GM12873 (cell line): Measurements from ENCODE around the gene RAD18.

Experiments used
- CTCF ChIP-seq: IDR thresholded peaks from 2 replicates; pipeline ENCODE4 v1.5.1; 2012; ENCODE audit warnings: low read depth, mild to moderate bottlenecking, moderate library complexity, low read length, control low read depth; ENCODE audit not compliant: insufficient read depth; ENCODE audit errors: missing control alignments

The RAD18 gene

GRCh38 chr3:8931342-8931741, 31.9 kb downstream of the RAD18 start:
- TF ChIP-seq CTCF = no peak

- no peak for TF ChIP-seq CTCF
Measured at GRCh38 chr3:8929860-8930259, 33.4 kb downstream of the RAD18 start.

- no peak for TF ChIP-seq CTCF
Measured at GRCh38 chr3:8914491-8914890, 48.8 kb downstream of the RAD18 start.

- TF ChIP-seq CTCF = no peak
Measured at GRCh38 chr3:8911781-8912180, 51.5 kb downstream of the RAD18 start.

- TF ChIP-seq CTCF = no peak
Measured at GRCh38 chr3:8909160-8909559, 54.1 kb downstream of the RAD18 start.

GRCh38 chr3:8903191-8903590, 60.1 kb downstream of the RAD18 start:
- no peak for TF ChIP-seq CTCF

GRCh38 chr3:8900869-8901268, 62.4 kb downstream of the RAD18 start:
- no peak for TF ChIP-seq CTCF
